ENCODE data around the gene ADCY5. TPM values are rescaled to one million over a fixed set of nuclear protein-coding genes. Genes with fewer than 3 reads are reported as not detected.

The ADCY5 gene
- total RNA-seq, 6 experiments from 2014 or later, result 0.09 to 0.95 (median 0.19) TPM

DNA sequence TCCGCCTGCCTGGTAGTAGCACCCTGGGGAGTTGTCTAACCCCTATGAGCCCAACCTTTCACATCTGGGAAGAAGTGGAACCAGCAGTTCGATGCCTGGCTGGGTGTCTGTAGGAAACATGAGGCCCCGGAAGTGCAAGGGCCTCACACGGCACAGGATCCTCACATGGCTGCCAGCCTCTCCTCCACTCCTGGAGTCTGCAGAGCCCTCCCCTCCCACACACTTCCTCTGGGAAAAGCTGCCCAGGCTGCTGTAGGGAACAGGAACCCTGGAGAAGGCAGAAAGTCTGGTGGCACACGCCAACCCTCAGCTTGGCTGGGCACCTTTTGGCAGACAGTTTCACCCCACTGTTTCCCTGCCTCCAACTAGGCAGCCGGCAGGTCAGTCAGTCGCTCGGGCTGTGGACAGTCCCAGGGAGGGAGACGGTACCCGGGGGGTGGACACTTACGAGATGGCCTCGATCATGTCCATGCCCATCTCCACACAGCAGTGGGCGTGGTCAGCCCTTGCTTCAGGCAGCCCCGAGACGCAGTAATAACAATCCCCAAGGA is 118.4 kb downstream of the ADCY5 start:
- H3K27me3 Mint-ChIP-seq (ENCODE audit: insufficient read depth), result peaks cover 22% of the 10 kb centered on the region
- H3K27ac Mint-ChIP-seq, result no peak overlapping the region
- H3K36me3 Mint-ChIP-seq (ENCODE audit: low read depth), result no peaks in the 10 kb centered on the region
- H3K4me1 Mint-ChIP-seq (ENCODE audit: low read depth), result no peaks in the 10 kb centered on the region
- H3K9me3 Mint-ChIP-seq, result no peaks in the 10 kb centered on the region
- TF ChIP-seq, protein P1, sequence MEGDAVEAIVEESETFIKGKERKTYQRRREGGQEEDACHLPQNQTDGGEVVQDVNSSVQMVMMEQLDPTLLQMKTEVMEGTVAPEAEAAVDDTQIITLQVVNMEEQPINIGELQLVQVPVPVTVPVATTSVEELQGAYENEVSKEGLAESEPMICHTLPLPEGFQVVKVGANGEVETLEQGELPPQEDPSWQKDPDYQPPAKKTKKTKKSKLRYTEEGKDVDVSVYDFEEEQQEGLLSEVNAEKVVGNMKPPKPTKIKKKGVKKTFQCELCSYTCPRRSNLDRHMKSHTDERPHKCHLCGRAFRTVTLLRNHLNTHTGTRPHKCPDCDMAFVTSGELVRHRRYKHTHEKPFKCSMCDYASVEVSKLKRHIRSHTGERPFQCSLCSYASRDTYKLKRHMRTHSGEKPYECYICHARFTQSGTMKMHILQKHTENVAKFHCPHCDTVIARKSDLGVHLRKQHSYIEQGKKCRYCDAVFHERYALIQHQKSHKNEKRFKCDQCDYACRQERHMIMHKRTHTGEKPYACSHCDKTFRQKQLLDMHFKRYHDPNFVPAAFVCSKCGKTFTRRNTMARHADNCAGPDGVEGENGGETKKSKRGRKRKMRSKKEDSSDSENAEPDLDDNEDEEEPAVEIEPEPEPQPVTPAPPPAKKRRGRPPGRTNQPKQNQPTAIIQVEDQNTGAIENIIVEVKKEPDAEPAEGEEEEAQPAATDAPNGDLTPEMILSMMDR (IDR thresholded peaks at IDR 0.05), result no peak
- DNase-seq, result no peak
- no peak overlapping the region for H3K4me3 Mint-ChIP-seq

DNA sequence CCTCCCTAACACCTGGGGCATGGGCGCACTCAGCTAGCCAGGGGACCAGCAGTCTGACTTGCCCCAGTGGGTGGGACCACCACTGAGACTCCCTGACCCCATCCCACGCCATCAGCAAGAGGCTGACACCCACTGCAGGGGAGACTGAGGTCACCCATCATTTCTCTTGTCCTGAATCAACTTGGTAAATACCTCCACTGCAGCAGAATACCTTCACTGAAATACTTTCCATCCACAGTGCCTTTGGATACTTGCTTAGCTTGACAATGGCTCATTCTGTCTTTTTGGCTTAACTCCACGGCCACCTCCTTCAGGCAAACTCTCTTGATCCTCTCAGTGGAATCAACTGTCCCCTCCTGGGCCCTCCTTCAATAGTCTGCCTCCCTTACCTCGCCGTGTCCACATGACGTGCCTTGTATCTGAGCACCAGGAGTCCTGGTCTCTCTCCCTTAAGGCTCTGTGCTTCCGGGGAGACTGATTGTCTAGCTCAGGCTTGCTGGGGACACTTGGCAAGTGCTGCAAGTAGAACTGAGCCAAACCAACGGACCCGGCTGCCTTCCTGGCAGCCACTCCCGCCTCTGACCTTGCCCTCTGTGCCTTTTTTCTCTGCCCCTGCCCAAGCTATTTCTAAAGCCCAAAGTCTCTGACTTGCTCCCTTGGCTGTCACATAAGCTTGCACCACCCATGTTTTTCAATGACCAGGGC is 119.1 kb downstream of the ADCY5 start:
- H3K27me3 Mint-ChIP-seq (ENCODE audit: insufficient read depth), result peaks cover 22% of the 10 kb centered on the region
- no peaks in the 10 kb centered on the region for H3K4me1 Mint-ChIP-seq (ENCODE audit: low read depth)
- no peak for DNase-seq
- no peak overlapping the region for H3K27ac Mint-ChIP-seq
- no peaks in the 10 kb centered on the region for H3K9me3 Mint-ChIP-seq
- H3K36me3 Mint-ChIP-seq (ENCODE audit: low read depth), result no peaks in the 10 kb centered on the region
- TF ChIP-seq, protein P1 (IDR thresholded peaks at IDR 0.05), result no peak
- H3K4me3 Mint-ChIP-seq, result no peak overlapping the region

DNA sequence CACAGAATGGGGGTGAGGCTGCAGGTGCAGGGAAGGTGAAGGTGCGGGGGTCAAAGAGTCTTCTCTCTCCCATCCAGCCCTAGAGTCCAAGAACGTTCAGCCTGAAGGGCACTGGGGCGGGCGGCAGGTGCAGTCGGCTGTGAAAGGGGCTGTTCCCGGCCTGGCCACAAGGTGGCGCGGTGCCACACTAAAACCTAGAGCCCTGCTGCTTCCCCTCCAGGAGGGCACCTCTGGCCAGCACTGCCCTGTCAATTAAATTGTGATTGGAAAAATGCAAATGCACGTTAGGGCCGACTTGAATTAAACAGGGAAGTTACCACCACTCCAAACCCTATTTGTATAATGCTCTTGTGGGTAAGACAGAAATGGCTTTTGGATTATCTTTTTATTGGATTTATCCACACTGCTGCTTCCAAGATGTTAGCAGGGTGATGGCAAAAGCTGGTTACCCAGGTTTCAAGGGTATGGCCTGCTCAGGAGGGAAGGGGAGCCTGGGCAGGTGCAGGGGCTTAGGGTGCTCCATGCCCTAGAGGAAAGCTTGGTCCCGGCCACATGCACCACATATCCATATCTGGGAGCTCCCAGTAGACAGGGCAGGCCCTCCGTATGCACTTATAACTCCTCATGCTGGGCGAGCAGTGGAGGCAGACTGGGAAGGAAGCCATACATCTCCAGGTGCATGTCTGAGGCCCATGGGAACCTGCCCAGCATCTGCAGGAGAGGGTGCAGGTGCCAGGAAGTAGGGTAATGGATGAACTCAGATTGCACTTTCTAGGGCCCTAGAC is 119.8 kb downstream of the ADCY5 start:
- Mint-ChIP-seq H3K9me3 (no peaks in the 10 kb centered on the region), H3K4me3 (no peak overlapping the region), H3K27ac (no peak overlapping the region), H3K36me3 (ENCODE audit: low read depth) (no peaks in the 10 kb centered on the region), H3K4me1 (ENCODE audit: low read depth) (no peaks in the 10 kb centered on the region), H3K27me3 (ENCODE audit: insufficient read depth) (peaks cover 26% of the 10 kb centered on the region)
- TF ChIP-seq, protein P1 (IDR thresholded peaks at IDR 0.05), result peak; percentile 98
- DNase-seq, result peak; percentile 39

DNA sequence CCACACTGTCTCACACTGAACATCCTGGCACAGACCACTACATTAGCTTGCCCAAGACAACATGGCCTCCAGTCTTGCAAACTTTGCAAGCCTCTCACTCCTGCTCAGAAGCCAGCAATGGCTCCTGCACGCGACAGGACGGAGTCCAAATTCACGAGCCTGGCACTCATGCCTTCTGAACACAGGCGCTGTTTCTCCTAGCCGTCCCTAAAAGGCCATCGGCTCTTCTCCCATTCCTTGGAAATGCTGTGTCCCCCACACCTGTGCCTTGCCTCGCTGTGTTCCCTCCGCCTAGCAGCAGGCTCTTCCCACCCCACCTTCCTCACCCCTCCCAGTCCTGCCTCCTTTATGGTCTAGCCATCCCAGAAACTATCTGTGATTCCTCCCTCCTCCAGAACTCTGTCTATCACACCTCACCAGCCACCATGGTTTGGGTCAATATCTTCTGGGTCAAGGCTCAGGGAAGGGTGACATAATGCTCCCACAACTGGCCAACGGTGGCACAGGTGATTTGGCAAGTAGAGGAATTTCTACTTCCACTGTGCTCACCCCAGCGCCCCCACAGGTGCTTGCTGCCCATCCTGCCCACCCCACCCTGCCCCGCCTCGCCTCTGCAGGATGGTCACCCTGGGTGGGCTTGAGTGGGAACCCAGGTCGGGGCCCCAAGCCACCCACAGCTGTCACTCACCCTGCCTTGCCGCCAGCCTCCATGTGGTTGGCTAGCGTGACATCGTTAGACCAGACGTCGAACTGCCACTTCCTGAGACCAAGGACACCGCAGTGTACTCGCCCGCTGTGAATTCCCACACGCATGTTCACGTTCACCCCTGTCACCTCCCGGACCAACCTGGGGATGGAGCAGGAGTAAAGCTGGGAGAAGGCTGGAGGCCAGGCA is 120.7 kb downstream of the ADCY5 start:
- Mint-ChIP-seq H3K4me1 (ENCODE audit: low read depth) (no peaks in the 10 kb centered on the region), H3K36me3 (ENCODE audit: low read depth) (no peaks in the 10 kb centered on the region), H3K4me3 (no peak overlapping the region), H3K27me3 (ENCODE audit: insufficient read depth) (peaks cover 33% of the 10 kb centered on the region), H3K9me3 (no peaks in the 10 kb centered on the region), H3K27ac (no peak overlapping the region)
- TF ChIP-seq, protein P1 (IDR thresholded peaks at IDR 0.05), result no peak
- no peak for DNase-seq

DNA sequence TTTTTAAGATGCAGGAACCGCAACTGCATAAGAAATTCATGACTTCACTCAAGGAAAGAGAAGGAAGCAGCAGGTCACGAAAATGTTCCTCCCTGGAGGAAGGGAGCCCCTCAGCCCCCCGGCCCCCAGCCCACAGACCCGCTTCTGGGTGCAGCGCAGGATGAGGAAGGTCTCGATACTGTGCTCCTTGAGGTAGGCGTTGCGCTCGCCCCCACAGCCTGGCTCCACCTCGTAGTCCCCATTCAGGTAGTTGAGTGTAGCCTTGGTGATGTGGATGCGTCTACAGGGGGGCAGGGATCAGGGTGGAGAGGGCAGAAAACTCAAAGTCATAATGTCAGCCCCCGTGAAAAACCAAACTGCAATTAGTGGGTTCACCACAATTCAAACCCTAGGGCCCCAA is 121.4 kb downstream of the ADCY5 start:
- peaks cover 41% of the 10 kb centered on the region for H3K27me3 Mint-ChIP-seq (ENCODE audit: insufficient read depth)
- no peak overlapping the region for H3K27ac Mint-ChIP-seq
- H3K9me3 Mint-ChIP-seq, result no peaks in the 10 kb centered on the region
- no peak for DNase-seq
- TF ChIP-seq, protein P1 (IDR thresholded peaks at IDR 0.05), result no peak
- H3K4me1 Mint-ChIP-seq (ENCODE audit: low read depth), result no peaks in the 10 kb centered on the region
- H3K4me3 Mint-ChIP-seq, result no peak overlapping the region
- no peaks in the 10 kb centered on the region for H3K36me3 Mint-ChIP-seq (ENCODE audit: low read depth)

Measured in HFFc6 (cell line).